HepG2 (cell line): Measurements from ENCODE around the gene CCL1. TPM values are rescaled to one million over a fixed set of nuclear protein-coding genes. Genes with fewer than 3 reads are reported as not detected.

ENCODE experiments used
- ATAC-seq: fragments of 200-7000 bp; cut with Tn5 transposase; 3 replicates; pipeline ENCODE4 v1.9.1; 2020; ENCODE audit warnings: mild to moderate bottlenecking, moderate library complexity
- BruUV-seq: library from RNA; stranded (reverse); fragments of 400-500 nt; replicated peaks from 2 replicates; lab custom pipeline; 2021; lab: Mats Ljungman, UMichigan
- CTCF ChIA-PET: fragments of 300-600 bp; formaldehyde crosslinking; extraction: SDS; loops from one replicate; lab custom pipeline; 2021; ENCODE audit warnings: low total read pairs, inconsistent platforms, low intra/inter-chr PET ratio; lab: Yijun Ruan, JAX
- POLR2A ChIA-PET: fragments of 350-600 bp; sonication (Branson Sonifier 250); formaldehyde crosslinking; loops from one replicate; lab custom pipeline; 2020; ENCODE audit warnings: antibody characterized with exemption, inconsistent platforms; lab: Yijun Ruan, JAX
- DNase-seq: peaks from one replicate; pipeline ENCODE4 v3.0.0-alpha.2; 2015; ENCODE audit warnings: low spot score
- FAIRE-seq: peaks from 3 replicates; lab custom pipeline; 2011; peaks lifted over from hg19 to GRCh38; lab: Jason Lieb, UNC
- H2AFZ ChIP-seq: one replicate; pipeline ENCODE4 v1.6.1; 2011; ENCODE audit warnings: low read length, inconsistent platforms
- H3K27ac ChIP-seq: fragments of 300-600 bp; 3 replicates; pipeline ENCODE4 v1.8.0; 2011; ENCODE audit warnings: mixed run types, mild to moderate bottlenecking, mixed read lengths, low read length, inconsistent platforms; ENCODE audit not compliant: insufficient read depth; ENCODE audit errors: extremely low read length
- H3K27me3 ChIP-seq, 2 experiments: fragments of 200-600 bp in 1 of 2; 2 replicates in 1 of 2; 3 replicates in 1 of 2; pipeline versions ENCODE4 v1.6.0 to v1.8.0; 2011; ENCODE audit warnings: low read length in 2 of 2, mild to moderate bottlenecking in 2 of 2, moderate library complexity in 2 of 2, inconsistent platforms in 1 of 2; ENCODE audit not compliant: insufficient read depth in 2 of 2, control insufficient read depth in 1 of 2
- H3K36me3 ChIP-seq, 2 experiments: fragments of 200-600 bp in 1 of 2; replicated peaks in 1 of 2; 2 replicates in 1 of 2; 3 replicates in 1 of 2; pipeline versions ENCODE4 v1.5.1 to v1.8.0; 2011; ENCODE audit warnings: low read length in 2 of 2, inconsistent platforms in 1 of 2; ENCODE audit not compliant: insufficient read depth in 2 of 2, control insufficient read depth in 1 of 2
- H3K4me1 ChIP-seq: 2 replicates; pipeline ENCODE4 v1.5.1; 2012; ENCODE audit warnings: low read length, inconsistent platforms; ENCODE audit not compliant: insufficient read depth
- H3K4me2 ChIP-seq: 2 replicates; pipeline ENCODE4 v1.6.0; 2011; ENCODE audit warnings: low read depth, low read length, inconsistent platforms
- H3K4me3 ChIP-seq, 3 experiments: fragments of 200-600 bp in 1 of 3; sonication (generic), shearing (Covaris generic) in 1 of 3; replicated peaks in 1 of 3; 2 replicates each; pipeline ENCODE4 v1.5.1; 2011 to 2016; ENCODE audit warnings: low read length in 3 of 3, inconsistent platforms in 2 of 3, low read depth in 2 of 3, mild to moderate bottlenecking in 2 of 3, control low read depth in 1 of 3, mixed read lengths in 1 of 3; ENCODE audit not compliant: insufficient read depth in 1 of 3
- H3K79me2 ChIP-seq: one replicate; pipeline ENCODE4 v1.6.1; 2011; ENCODE audit warnings: low read length, inconsistent platforms; ENCODE audit not compliant: insufficient read depth
- H3K9ac ChIP-seq: 2 replicates; pipeline ENCODE4 v1.6.0; 2011; ENCODE audit warnings: mild to moderate bottlenecking, low read depth, low read length, inconsistent platforms; ENCODE audit not compliant: insufficient read depth
- H3K9me3 ChIP-seq: 2 replicates; pipeline ENCODE4 v1.5.1; 2012; ENCODE audit warnings: mild to moderate bottlenecking, low read length
- H4K20me1 ChIP-seq: 2 replicates; pipeline ENCODE4 v1.6.0; 2011; ENCODE audit warnings: inconsistent platforms, mild to moderate bottlenecking, low read length, moderate library complexity; ENCODE audit not compliant: insufficient read depth
- ATF4 ChIP-seq, 2 experiments: fragments of 450-650 bp in 1 of 2; sonication (generic) in 1 of 2; formaldehyde crosslinking; IDR thresholded peaks; 2 replicates each; pipeline versions ENCODE4 v1.5.0 to v1.8.0; 2020 to 2022; ENCODE audit warnings: mild to moderate bottlenecking in 1 of 2, missing genetic modification reagents in 1 of 2
- CEBPB ChIP-seq: IDR thresholded peaks from 2 replicates; pipeline ENCODE4 v1.6.1; 2011; ENCODE audit warnings: low read depth, low read length, improper control_type of control experiment, borderline replicate concordance
- KLF6 ChIP-seq: IDR thresholded peaks from 2 replicates; pipeline ENCODE4 v1.8.0; 2016; ENCODE audit warnings: missing biosample characterization, missing genetic modification reagents
- NFRKB ChIP-seq: fragments of 450-650 bp; IDR thresholded peaks from 2 replicates; pipeline ENCODE4 v1.6.1; 2017
- NR2F1 ChIP-seq, 2 experiments: fragments of 450-650 bp in 1 of 2; formaldehyde crosslinking in 1 of 2; IDR thresholded peaks; 2 replicates each; pipeline versions ENCODE4 v1.5.0 to v1.6.1; 2016 to 2020; ENCODE audit warnings: mild to moderate bottlenecking in 1 of 2, missing compliant biosample characterization in 1 of 2, missing genetic modification reagents in 1 of 2, moderate library complexity in 1 of 2
- POGK ChIP-seq: sonication (generic); formaldehyde crosslinking; conservative IDR thresholded peaks from 2 replicates; pipeline ENCODE4 v1.8.0; 2022; ENCODE audit warnings: mild to moderate bottlenecking, moderate library complexity, missing genetic modification reagents
- POLR2AphosphoS2 ChIP-seq: IDR thresholded peaks from 2 replicates; pipeline ENCODE4 v1.6.1; 2011; ENCODE audit warnings: low read depth, low read length, improper control_type of control experiment
- REST ChIP-seq, 2 experiments: IDR thresholded peaks; 2 replicates each; pipeline ENCODE4 v1.6.1; 2011 to 2012; ENCODE audit warnings: low read length in 2 of 2, borderline replicate concordance in 1 of 2, low read depth in 1 of 2, mild to moderate bottlenecking in 1 of 2, moderate library complexity in 1 of 2
- TCF7 ChIP-seq: sonication (generic); IDR thresholded peaks from 2 replicates; pipeline ENCODE4 v1.6.1; 2016; ENCODE audit warnings: antibody characterized with exemption, low read depth
- WGBS: methylation state at CpG from one replicate; pipeline ENCODE4 v1.1.6; 2017; ENCODE audit warnings: low lambda C conversion rate; 5-methylcytosine and 5-hydroxymethylcytosine counted together
- in situ Hi-C: cut with HindIII; loops from 2 replicates; pipeline ENCODE4 v1.10.0; 2017; ENCODE audit warnings: low pct_unique_long_range_greater_than_20kb; ENCODE audit not compliant: extremely low pct_ligation_motif_present
- intact Hi-C: fragments of 100-400 bp; cut with micrococcal nuclease; formaldehyde crosslinking; loops from one replicate; pipeline ENCODE4 v1.10.0; 2022; ENCODE audit not compliant: unreplicated experiment
- polyA plus RNA-seq, 8 experiments: library from polyadenylated mRNA; depleted of rRNA in 3 of 8; stranded (reverse) in 7 of 8; unstranded in 1 of 8; fragments of >200 nt; fragmentation: Illumina TruSeq in 4 of 8; extraction: Trizol in 4 of 8; gene quantifications; 2 replicates each; pipeline versions ENCODE4 v1.2.1 to v1.2.3, GENCODE V29; 2011 to 2016; ENCODE audit warnings: low read depth in 4 of 8, missing spikeins in 1 of 8, mixed read lengths in 1 of 8; ENCODE audit not compliant: insufficient read depth in 1 of 8
- total RNA-seq, 5 experiments: library from RNA; depleted of rRNA; stranded (reverse); fragments of >200 nt; fragmentation: Illumina TruSeq; extraction: Trizol; gene quantifications; 2 replicates each; pipeline ENCODE4 v1.2.3, GENCODE V29; 2016; ENCODE audit warnings: low read depth in 1 of 5

Gene CCL1
- total and polyA plus RNA-seq, 2 of the 13 experiments (the other 11 are each of a cell fraction or from before 2014, with no cell fraction given) = not detected

- TF ChIP-seq POGK (CRISPR knock-in tag) (no peak), REST (IDR thresholded peaks at IDR 0.05; ENCODE audit: borderline replicate concordance in 1 of 2, low read depth in 1 of 2, low read length in 2 of 2) (no peak), POLR2AphosphoS2 (no peak), NFRKB (no peak)
These were observed 13.3 kb downstream of the CCL1 start (continued) for GRCh38 chr17:34349751-34350150.

GRCh38 chr17:34347063-34347462 lies 16.0 kb downstream of the CCL1 start:
- ATAC-seq (no peak), DNase-seq (no peak), FAIRE-seq (no peak)
- POLR2A ChIA-PET = no interaction called here
- intact Hi-C loops (no loop called here), in situ Hi-C loops (no loop called here)
- H3K4me2 ChIP-seq = no peak overlapping the region
- no TSS peak for BruUV-seq
- no peaks in the 10 kb centered on the region for H3K36me3 ChIP-seq
- no peaks in the 10 kb centered on the region for H4K20me1 ChIP-seq
- 0% methylated on average over 4 of the region's 4 CpGs for WGBS
- no peaks in the 10 kb centered on the region for H3K4me1 ChIP-seq
- no peak overlapping the region for H2AFZ ChIP-seq
- no peak overlapping the region for H3K9ac ChIP-seq
- H3K27me3 ChIP-seq = no peaks in the 10 kb centered on the region; a peak in 1 of 5 replicates
- no peak overlapping the region for H3K4me3 ChIP-seq
- CTCF ChIA-PET = no interaction called here
- H3K9me3 ChIP-seq = no peaks in the 10 kb centered on the region
- no peak overlapping the region for H3K27ac ChIP-seq
- H3K79me2 ChIP-seq = no peaks in the 10 kb centered on the region
- no peak for TF ChIP-seq TCF7
- TF ChIP-seq CEBPB = peak; percentile 44; the same call in 1 of the 2 replicates
- peak in 1 of 2 experiments; percentile 57; a peak in 2 of 4 replicates for TF ChIP-seq ATF4 (CRISPR knock-in tag; IDR thresholded peaks at IDR 0.05)
- no peak for TF ChIP-seq NR2F1 (CRISPR knock-in tag; IDR thresholded peaks at IDR 0.05)
- TF ChIP-seq KLF6 (CRISPR knock-in tag) = no peak
